Pancreas (tissue), 10 donors: ENCODE measurements around the gene MCTP1. TPM values are rescaled to one million over a fixed set of nuclear protein-coding genes. Genes with fewer than 3 reads are reported as not detected.
A peak's percentile ranks its signal among the peaks of the same experiment; 100 is the strongest.

Source experiments
- ATAC-seq, 4 donors: fragments of 200-7000 bp; cut with Tn5 transposase; one replicate each; pipeline versions ENCODE4 v1.8.0 to v1.9.1; 2020; ENCODE audit warnings: mild to moderate bottlenecking in 4 of 4, moderate library complexity in 4 of 4
- DNase-seq, 6 donors: peaks; one replicate each; pipeline ENCODE4 v3.0.0-alpha.2; 2020
- FAIRE-seq: peaks from 2 replicates; lab custom pipeline; 2012; peaks lifted over from hg19 to GRCh38; lab: Jason Lieb, UNC
- H3K27ac ChIP-seq, 4 donors: fragments of 200-600 bp; sonication (generic); 1 replicate in 3 of 4; 2 replicates in 1 of 4; pipeline versions ENCODE4 v1.5.0 to v1.8.0; 2020
- H3K27me3 ChIP-seq, 4 donors: fragments of 200-600 bp; one replicate each; pipeline ENCODE4 v1.8.0; 2021
- H3K36me3 ChIP-seq, 3 donors: fragments of 200-600 bp; sonication (generic) in 1 of 3; one replicate each; pipeline versions ENCODE4 v1.5.0 to v1.8.0; 2020 to 2021
- H3K4me1 ChIP-seq, 3 donors: fragments of 200-600 bp; one replicate each; pipeline ENCODE4 v1.8.0; 2021
- H3K4me3 ChIP-seq, 4 donors: fragments of 200-600 bp; sonication (generic) in 2 of 4; one replicate each; pipeline versions ENCODE4 v1.5.0 to v1.8.0; 2020 to 2021
- H3K9me3 ChIP-seq, 4 donors: fragments of 200-600 bp; one replicate each; pipeline ENCODE4 v1.8.0; 2021
- WGBS, 2 donors: extraction: QIAGEN DNeasy Blood & Tissue Kit; methylation state at CpG; one replicate each; pipeline ENCODE4 v1.1.7; 2013; 5-methylcytosine and 5-hydroxymethylcytosine counted together
- intact Hi-C, 3 donors: fragments of 100-400 bp; cut with DNase I; formaldehyde crosslinking; loops; one replicate each; pipeline versions ENCODE4 v1.11.1 to v1.14.2; 2022
- polyA plus RNA-seq, 2 donors: library from polyadenylated mRNA; stranded (reverse); fragments of 200-250 nt; gene quantifications; one replicate each; pipeline ENCODE4 v1.2.3, GENCODE V29; 2013
- total RNA-seq, 6 donors: library from RNA; stranded (reverse); fragmentation: NEBNext Ultra II Directional in 4 of 6; extraction: Animal tissue kit (Norgen Biotek cat#: 25700) in 4 of 6; gene quantifications; one replicate each; pipeline versions ENCODE4 v1.2.1 to v1.2.4, GENCODE V29; 2021 to 2023
- TF ChIP-seq, protein P1 (sequence below), 4 donors: fragments of 200-600 bp; sonication (generic) in 3 of 4; IDR thresholded peaks; one replicate each; pipeline versions ENCODE4 v1.5.0 to v1.8.0; 2021; ENCODE audit warnings: antibody characterized with exemption in 4 of 4
- donor health status: healthy with polysubstance abuse.
- donor health status: DM: no; HTN: no; CAD: no; lungs with moderate emphysema.
- donor health status: DM: no; HTN: no; CAD: no.
- donor health status: control.
- donor health status: control.
- donor health status: Bipolar disorder and iron deficiency.
- donor health status: DM: yes; HTN: yes; CAD: no.
- donor health status: DM: no; HTN: no; CAD: no.
- donor health status: DM: no; HTN: no; CAD: no.
- donor health status: DM: yes; HTN: yes; CAD: no.

Gene MCTP1
- total and polyA plus RNA-seq, 8 donors, result 0.80 to 8.1 (median 2.2) TPM

GRCh38 chr5:94796586-94796985 lies 488.3 kb downstream of the MCTP1 start:
- H3K9me3 ChIP-seq, result no peaks in the 10 kb centered on the region
- no peaks in the 10 kb centered on the region for H3K36me3 ChIP-seq
- TF ChIP-seq, protein P1, sequence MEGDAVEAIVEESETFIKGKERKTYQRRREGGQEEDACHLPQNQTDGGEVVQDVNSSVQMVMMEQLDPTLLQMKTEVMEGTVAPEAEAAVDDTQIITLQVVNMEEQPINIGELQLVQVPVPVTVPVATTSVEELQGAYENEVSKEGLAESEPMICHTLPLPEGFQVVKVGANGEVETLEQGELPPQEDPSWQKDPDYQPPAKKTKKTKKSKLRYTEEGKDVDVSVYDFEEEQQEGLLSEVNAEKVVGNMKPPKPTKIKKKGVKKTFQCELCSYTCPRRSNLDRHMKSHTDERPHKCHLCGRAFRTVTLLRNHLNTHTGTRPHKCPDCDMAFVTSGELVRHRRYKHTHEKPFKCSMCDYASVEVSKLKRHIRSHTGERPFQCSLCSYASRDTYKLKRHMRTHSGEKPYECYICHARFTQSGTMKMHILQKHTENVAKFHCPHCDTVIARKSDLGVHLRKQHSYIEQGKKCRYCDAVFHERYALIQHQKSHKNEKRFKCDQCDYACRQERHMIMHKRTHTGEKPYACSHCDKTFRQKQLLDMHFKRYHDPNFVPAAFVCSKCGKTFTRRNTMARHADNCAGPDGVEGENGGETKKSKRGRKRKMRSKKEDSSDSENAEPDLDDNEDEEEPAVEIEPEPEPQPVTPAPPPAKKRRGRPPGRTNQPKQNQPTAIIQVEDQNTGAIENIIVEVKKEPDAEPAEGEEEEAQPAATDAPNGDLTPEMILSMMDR (IDR thresholded peaks at IDR 0.05), result no peak
- peak; percentile 99 for FAIRE-seq
- DNase-seq, result no peak
- no peaks in the 10 kb centered on the region for H3K27me3 ChIP-seq
- no peak overlapping the region for H3K4me3 ChIP-seq
- H3K4me1 ChIP-seq, result no peaks in the 10 kb centered on the region
- ATAC-seq, result no peak
- 53 to 60% methylated on average over 3 of the region's 3 CpGs for WGBS, 2 donors
- intact Hi-C loops, result no loop called here
- no peak overlapping the region for H3K27ac ChIP-seq

DNA sequence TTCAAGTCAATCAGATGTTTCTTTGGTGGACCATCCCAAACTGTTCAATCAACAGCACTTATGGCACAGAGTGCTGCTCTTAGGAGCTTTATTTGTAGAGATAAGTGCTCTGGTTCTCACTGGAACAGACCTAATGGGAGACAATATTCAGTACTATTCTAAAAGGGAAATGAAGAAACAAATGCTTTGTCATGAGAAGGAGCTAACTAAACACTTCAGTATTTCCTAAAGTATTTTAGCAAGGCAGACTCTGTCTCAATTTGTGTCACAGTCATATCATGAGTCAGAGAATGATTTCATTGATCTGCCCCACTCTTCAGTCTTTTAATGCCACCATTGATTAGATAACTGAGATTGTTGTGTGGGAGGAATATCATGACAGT lies 491.1 kb downstream of the MCTP1 start:
- TF ChIP-seq, protein P1 (IDR thresholded peaks at IDR 0.05), result no peak
- Histone ChIP-seq H3K4me3 (no peak overlapping the region), H3K27ac (no peak overlapping the region), H3K9me3 (no peaks in the 10 kb centered on the region), H3K36me3 (no peaks in the 10 kb centered on the region), H3K4me1 (no peaks in the 10 kb centered on the region), H3K27me3 (no peaks in the 10 kb centered on the region)
- FAIRE-seq, result no peak
- intact Hi-C loops, result no loop called here
- no peak for ATAC-seq
- no peak for DNase-seq

DNA sequence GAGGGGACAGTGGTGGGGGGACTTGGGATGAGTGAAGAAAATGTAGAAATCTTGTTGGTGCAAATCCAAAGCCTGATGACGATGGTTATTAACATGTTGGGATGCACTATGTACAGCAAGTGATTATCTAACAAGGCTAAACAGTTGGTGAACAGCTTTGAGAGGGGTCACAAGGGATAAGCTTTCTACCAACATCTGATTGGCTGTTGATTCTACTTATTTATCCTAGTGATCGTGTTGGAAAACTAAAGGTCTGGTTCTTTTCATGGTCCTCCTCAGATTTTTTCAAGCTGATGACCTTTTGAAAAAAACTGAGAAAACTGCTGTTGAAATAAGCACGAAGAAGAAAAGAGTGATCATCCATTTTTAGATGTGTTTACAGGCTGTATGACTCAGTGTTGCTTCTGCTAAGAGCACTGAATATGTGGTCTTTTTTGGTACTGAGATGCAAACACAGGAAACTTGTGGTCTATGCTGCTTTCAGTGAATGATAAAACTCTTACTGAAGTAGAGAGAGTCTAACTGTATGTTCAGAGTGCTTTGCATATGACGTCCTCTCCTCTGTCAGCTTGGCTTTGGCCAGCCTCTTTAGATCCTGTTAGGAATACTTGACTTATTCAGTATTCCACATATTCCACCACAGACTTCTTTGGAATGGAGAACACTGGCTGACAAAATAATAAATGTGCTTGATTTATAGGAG lies 491.6 kb downstream of the MCTP1 start:
- Histone ChIP-seq H3K4me3 (no peak overlapping the region), H3K36me3 (no peaks in the 10 kb centered on the region), H3K27me3 (no peaks in the 10 kb centered on the region), H3K27ac (no peak overlapping the region), H3K9me3 (no peaks in the 10 kb centered on the region), H3K4me1 (no peaks in the 10 kb centered on the region)
- no peak for FAIRE-seq
- ATAC-seq, result peak in 2 of 4 donors; percentile 29 to 67
- intact Hi-C loops, result no loop called here
- DNase-seq, result no peak
- WGBS, 2 donors, result 43 to 59% methylated on average over 4 of the region's 4 CpGs
- TF ChIP-seq, protein P1 (IDR thresholded peaks at IDR 0.05), result no peak

- no peak overlapping the region for H3K27ac ChIP-seq
- intact Hi-C loops, result no loop called here
- no peaks in the 10 kb centered on the region for H3K27me3 ChIP-seq
- H3K9me3 ChIP-seq, result no peaks in the 10 kb centered on the region
- TF ChIP-seq, protein P1 (IDR thresholded peaks at IDR 0.05), result no peak
- no peaks in the 10 kb centered on the region for H3K36me3 ChIP-seq
- WGBS, 2 donors, result 72 to 77% methylated on average over 7 of the region's 7 CpGs
- no peaks in the 10 kb centered on the region for H3K4me1 ChIP-seq
- DNase-seq (peak in 1 of 6 donors; percentile 42), FAIRE-seq (no peak), ATAC-seq (no peak)
- H3K4me3 ChIP-seq, result no peak overlapping the region
Observed at GRCh38 chr5:94791829-94792228, 493.1 kb downstream of the MCTP1 start.

DNA sequence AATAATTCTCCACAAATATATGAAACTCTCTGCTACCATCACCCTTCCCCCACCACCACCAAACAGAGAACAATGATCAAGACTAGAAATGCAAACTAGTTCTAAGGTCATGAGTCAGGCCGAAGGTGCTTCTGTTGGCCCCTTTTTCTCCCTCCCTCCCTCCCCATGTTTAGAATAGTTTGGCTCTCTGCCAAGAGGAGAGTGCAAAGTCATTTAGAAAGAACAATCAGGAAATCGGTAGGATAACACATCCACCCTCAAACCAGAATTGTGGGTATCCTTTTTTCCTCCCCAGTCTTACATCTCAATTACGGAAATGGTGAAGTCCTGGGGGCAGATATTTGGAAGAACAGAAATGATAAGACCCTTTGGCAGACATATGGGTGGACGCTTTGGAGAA lies 496.4 kb downstream of the MCTP1 start:
- DNase-seq (no peak), FAIRE-seq (no peak), ATAC-seq (no peak)
- H3K4me1 ChIP-seq, result no peaks in the 10 kb centered on the region
- 51 to 55% methylated on average over 4 of the region's 4 CpGs for WGBS, 2 donors
- no peaks in the 10 kb centered on the region for H3K27me3 ChIP-seq
- TF ChIP-seq, protein P1 (IDR thresholded peaks at IDR 0.05), result no peak
- H3K36me3 ChIP-seq, result no peaks in the 10 kb centered on the region
- no peak overlapping the region for H3K4me3 ChIP-seq
- H3K9me3 ChIP-seq, result no peaks in the 10 kb centered on the region
- no peak overlapping the region for H3K27ac ChIP-seq
- intact Hi-C loops, result no loop called here
